Neural progenitor cell (in vitro differentiated cells): ENCODE results near the gene SLC4A8. TPM values are rescaled to one million over a fixed set of nuclear protein-coding genes. Genes with fewer than 3 reads are reported as not detected.

Experiments
- DNase-seq: peaks from one replicate; pipeline ENCODE4 v3.0.0-alpha.2; 2016; ENCODE audit warnings: low spot score
- H2AFZ ChIP-seq: fragments of 200-600 bp; sonication (generic); replicated peaks from 2 replicates; pipeline ENCODE4 v1.6.1; 2016; ENCODE audit warnings: antibody characterized with exemption
- H3F3A ChIP-seq: fragments of 200-600 bp; sonication (generic); 2 replicates; pipeline ENCODE4 v1.6.1; 2016; ENCODE audit warnings: antibody characterized with exemption, low read depth
- H3K27ac ChIP-seq: fragments of 200-600 bp; sonication (generic); 2 replicates; pipeline ENCODE4 v1.5.1; 2016; ENCODE audit warnings: mild to moderate bottlenecking
- H3K27me3 ChIP-seq: fragments of 200-600 bp; sonication (generic); 2 replicates; pipeline ENCODE4 v1.6.1; 2016; ENCODE audit warnings: mild to moderate bottlenecking, moderate library complexity
- H3K36me3 ChIP-seq: fragments of 200-600 bp; sonication (generic); 2 replicates; pipeline ENCODE4 v1.5.1; 2016
- H3K4me1 ChIP-seq: fragments of 200-600 bp; sonication (generic); 2 replicates; pipeline ENCODE4 v1.6.1; 2016; ENCODE audit warnings: mixed run types
- H3K4me2 ChIP-seq: fragments of 200-600 bp; sonication (generic); 2 replicates; pipeline ENCODE4 v1.6.1; 2016
- H3K4me3 ChIP-seq: fragments of 200-600 bp; sonication (generic); 2 replicates; pipeline ENCODE4 v1.5.1; 2016
- H3K79me2 ChIP-seq: fragments of 200-600 bp; sonication (generic); 2 replicates; pipeline ENCODE4 v1.6.1; 2016; ENCODE audit warnings: low read depth
- H3K9ac ChIP-seq: fragments of 200-600 bp; sonication (generic); 2 replicates; pipeline ENCODE4 v1.6.1; 2016
- H3K9me3 ChIP-seq: fragments of 200-600 bp; sonication (generic); 2 replicates; pipeline ENCODE4 v1.5.1; 2016; ENCODE audit warnings: low read depth
- H4K20me1 ChIP-seq: fragments of 200-600 bp; sonication (generic); 2 replicates; pipeline ENCODE4 v1.6.1; 2016; ENCODE audit warnings: low read depth
- H3K27ac Mint-ChIP-seq: 3 replicates; pipeline ENCODE4 v1.8.0; 2021; ENCODE audit warnings: mixed read lengths
- H3K27me3 Mint-ChIP-seq: 2 replicates; pipeline ENCODE4 v1.8.0; 2022; ENCODE audit warnings: low read depth, mild to moderate bottlenecking, inconsistent platforms, moderate library complexity, mixed read lengths; ENCODE audit not compliant: insufficient read depth
- H3K36me3 Mint-ChIP-seq: 3 replicates; pipeline ENCODE4 v1.8.0; 2021; ENCODE audit warnings: mixed read lengths
- H3K4me1 Mint-ChIP-seq: 3 replicates; pipeline ENCODE4 v1.8.0; 2021; ENCODE audit warnings: mixed read lengths
- H3K4me3 Mint-ChIP-seq: 3 replicates; pipeline ENCODE4 v1.8.0; 2021; ENCODE audit warnings: mild to moderate bottlenecking, moderate library complexity, mixed read lengths
- H3K9me3 Mint-ChIP-seq: 3 replicates; pipeline ENCODE4 v1.8.0; 2020; ENCODE audit warnings: mixed read lengths
- EZH2 ChIP-seq: fragments of 200-600 bp; sonication (generic); IDR thresholded peaks from 2 replicates; pipeline ENCODE4 v1.6.1; 2017; ENCODE audit warnings: antibody characterized with exemption, mild to moderate bottlenecking, moderate library complexity
- EZH2phosphoT487 ChIP-seq: fragments of 200-600 bp; sonication (generic); IDR thresholded peaks from 2 replicates; pipeline ENCODE4 v1.6.1; 2017; ENCODE audit warnings: antibody characterized with exemption
- total RNA-seq: library from RNA; depleted of rRNA; stranded (reverse); fragments of >200 nt; gene quantifications from 2 replicates; pipeline ENCODE4 v1.2.3, GENCODE V29; 2015; ENCODE audit warnings: low replicate concordance
- TF ChIP-seq, protein P1 (sequence below): fragments of 200-600 bp; sonication (generic); IDR thresholded peaks from 2 replicates; pipeline ENCODE4 v1.5.1; 2017; ENCODE audit warnings: antibody characterized with exemption, mild to moderate bottlenecking

The SLC4A8 gene
- total RNA-seq, 1 donor from 2014 or later, result 10.1 TPM

DNA sequence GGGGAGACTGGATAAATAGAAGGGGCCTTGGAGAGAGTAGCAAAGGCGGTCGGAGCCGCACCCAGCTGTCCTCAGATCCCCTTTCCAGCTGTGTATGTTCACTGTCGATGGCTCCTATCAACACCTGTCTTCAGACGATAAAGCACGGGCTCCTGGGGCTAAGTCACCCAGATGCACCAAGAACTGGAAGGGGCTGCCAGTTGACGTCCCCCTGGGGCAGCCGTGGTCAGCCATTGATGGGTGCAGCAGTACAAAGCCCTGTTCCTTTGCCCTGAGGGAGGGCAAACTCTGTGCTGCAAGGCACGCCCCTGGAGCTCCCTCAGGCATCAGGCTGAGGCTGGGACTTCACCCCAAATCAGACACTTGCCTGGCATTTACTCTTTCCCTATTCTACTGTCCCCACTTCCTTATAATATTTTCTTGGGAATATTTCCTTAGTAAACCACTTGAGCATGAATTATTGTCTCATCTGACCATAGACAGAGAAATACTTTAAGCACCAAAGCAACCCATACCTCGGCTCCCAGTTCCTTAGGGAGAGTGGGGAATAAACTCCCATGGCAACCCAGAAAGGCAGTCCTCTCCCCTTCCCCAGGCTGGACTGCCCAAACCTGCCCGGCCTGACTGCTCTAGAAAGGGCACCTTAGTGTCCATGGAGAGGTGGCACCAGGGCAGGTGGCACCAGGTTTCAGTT is 106.8 kb downstream of the SLC4A8 start:
- Mint-ChIP-seq H3K27me3 (peaks cover 7% of the 10 kb centered on the region), H3K4me1 (peaks cover 23% of the 10 kb centered on the region), H3K9me3 (no peaks in the 10 kb centered on the region), H3K4me3 (no peak overlapping the region), H3K27ac (no peak overlapping the region), H3K36me3 (no peaks in the 10 kb centered on the region)
- Histone ChIP-seq H3K9me3 (no peaks in the 10 kb centered on the region), H2AFZ (peak overlapping the region; percentile 75), H3K4me2 (no peak overlapping the region), H3K79me2 (no peaks in the 10 kb centered on the region), H3F3A (peaks cover 3% of the 10 kb centered on the region), H3K27ac (no peak overlapping the region), H3K4me3 (no peak overlapping the region), H3K27me3 (peaks cover 6% of the 10 kb centered on the region), H3K9ac (no peak overlapping the region), H3K36me3 (no peaks in the 10 kb centered on the region), H4K20me1 (no peaks in the 10 kb centered on the region), H3K4me1 (no peaks in the 10 kb centered on the region)
- TF ChIP-seq EZH2phosphoT487 (no peak), EZH2 (no peak)
- TF ChIP-seq, protein P1, sequence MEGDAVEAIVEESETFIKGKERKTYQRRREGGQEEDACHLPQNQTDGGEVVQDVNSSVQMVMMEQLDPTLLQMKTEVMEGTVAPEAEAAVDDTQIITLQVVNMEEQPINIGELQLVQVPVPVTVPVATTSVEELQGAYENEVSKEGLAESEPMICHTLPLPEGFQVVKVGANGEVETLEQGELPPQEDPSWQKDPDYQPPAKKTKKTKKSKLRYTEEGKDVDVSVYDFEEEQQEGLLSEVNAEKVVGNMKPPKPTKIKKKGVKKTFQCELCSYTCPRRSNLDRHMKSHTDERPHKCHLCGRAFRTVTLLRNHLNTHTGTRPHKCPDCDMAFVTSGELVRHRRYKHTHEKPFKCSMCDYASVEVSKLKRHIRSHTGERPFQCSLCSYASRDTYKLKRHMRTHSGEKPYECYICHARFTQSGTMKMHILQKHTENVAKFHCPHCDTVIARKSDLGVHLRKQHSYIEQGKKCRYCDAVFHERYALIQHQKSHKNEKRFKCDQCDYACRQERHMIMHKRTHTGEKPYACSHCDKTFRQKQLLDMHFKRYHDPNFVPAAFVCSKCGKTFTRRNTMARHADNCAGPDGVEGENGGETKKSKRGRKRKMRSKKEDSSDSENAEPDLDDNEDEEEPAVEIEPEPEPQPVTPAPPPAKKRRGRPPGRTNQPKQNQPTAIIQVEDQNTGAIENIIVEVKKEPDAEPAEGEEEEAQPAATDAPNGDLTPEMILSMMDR, result no peak
- no peak for DNase-seq

DNA sequence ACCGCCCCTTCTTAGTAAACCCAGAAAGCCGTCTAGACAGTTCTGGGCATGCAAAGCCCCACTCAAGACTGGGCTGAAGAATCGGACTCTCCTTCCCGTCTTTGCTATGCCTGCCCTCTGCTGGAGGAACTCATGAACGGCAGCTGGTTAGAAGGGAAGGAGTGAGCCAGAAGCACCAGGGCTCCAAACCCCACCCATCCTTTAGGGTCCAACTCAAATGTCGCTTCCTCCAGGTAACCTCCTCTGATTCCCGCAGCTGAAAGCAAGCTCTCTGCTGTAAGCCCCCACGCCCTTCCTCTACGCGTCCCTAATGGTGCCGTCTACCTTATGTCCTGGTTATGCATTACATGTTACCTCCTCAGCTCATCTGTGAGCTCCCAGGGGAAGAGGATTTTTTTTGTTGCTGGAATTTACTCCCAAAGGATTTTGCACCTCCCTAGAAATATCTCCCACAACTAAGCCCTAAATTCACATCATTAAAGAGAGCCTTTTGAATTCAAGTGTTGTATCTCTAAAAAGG is 107.4 kb downstream of the SLC4A8 start:
- Mint-ChIP-seq H3K4me3 (no peak overlapping the region), H3K27ac (no peak overlapping the region)
- H4K20me1 ChIP-seq, result no peaks in the 10 kb centered on the region

DNA sequence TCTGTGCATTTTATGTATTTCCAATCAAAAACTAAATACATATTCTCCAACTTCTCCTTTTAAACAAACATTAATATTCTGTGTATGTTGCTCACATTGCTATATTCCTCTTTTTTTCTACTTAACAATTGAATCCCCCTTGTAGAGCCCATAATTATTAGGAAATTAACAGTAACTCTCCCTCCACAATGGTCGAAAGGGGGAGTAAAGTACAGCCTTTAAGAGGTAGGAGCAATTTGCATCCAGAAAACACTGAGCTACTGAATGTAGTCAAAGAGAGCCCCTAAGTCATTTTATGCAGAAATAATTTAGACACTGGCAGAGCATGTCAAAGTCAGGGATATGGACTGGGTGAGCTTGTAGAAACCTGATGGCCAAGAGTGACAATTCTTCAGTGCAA is 109.2 kb downstream of the SLC4A8 start:
- no peak overlapping the region for H3K9ac ChIP-seq
- H4K20me1 ChIP-seq, result no peaks in the 10 kb centered on the region
- peaks cover 8% of the 10 kb centered on the region for H3F3A ChIP-seq
- H3K36me3 Mint-ChIP-seq, result no peaks in the 10 kb centered on the region
- H3K27ac ChIP-seq, result no peak overlapping the region
- peaks cover 14% of the 10 kb centered on the region for H3K27me3 Mint-ChIP-seq
- peak overlapping the region; percentile 36 for H3K4me3 Mint-ChIP-seq
- no peak for DNase-seq
- H3K4me1 Mint-ChIP-seq, result peaks cover 34% of the 10 kb centered on the region
- no peaks in the 10 kb centered on the region for H3K9me3 ChIP-seq
- H3K27ac Mint-ChIP-seq, result no peak overlapping the region
- H3K4me1 ChIP-seq, result peaks cover 4% of the 10 kb centered on the region
- H3K36me3 ChIP-seq, result no peaks in the 10 kb centered on the region
- TF ChIP-seq EZH2 (no peak), EZH2phosphoT487 (no peak)
- TF ChIP-seq, protein P1, result peak; percentile 35
- no peak overlapping the region for H2AFZ ChIP-seq
- H3K4me3 ChIP-seq, result no peak overlapping the region
- H3K4me2 ChIP-seq, result no peak overlapping the region
- no peaks in the 10 kb centered on the region for H3K9me3 Mint-ChIP-seq
- peaks cover 6% of the 10 kb centered on the region for H3K27me3 ChIP-seq
- H3K79me2 ChIP-seq, result no peaks in the 10 kb centered on the region

More for the DNA sequence above, 107.4 kb downstream of the SLC4A8 start:
- H3K4me1 Mint-ChIP-seq, result peaks cover 24% of the 10 kb centered on the region
- H3K36me3 ChIP-seq, result no peaks in the 10 kb centered on the region
- H2AFZ ChIP-seq, result peak overlapping the region; percentile 75
- no peaks in the 10 kb centered on the region for H3K9me3 ChIP-seq
- DNase-seq, result peak; percentile 82
- H3F3A ChIP-seq, result peaks cover 7% of the 10 kb centered on the region
- no peak overlapping the region for H3K27ac ChIP-seq
- H3K79me2 ChIP-seq, result no peaks in the 10 kb centered on the region
- H3K9me3 Mint-ChIP-seq, result no peaks in the 10 kb centered on the region
- H3K4me3 ChIP-seq, result no peak overlapping the region
- TF ChIP-seq EZH2, result no peak
- TF ChIP-seq, protein P1, result peak; percentile 85
- peak overlapping the region; percentile 45 for H3K4me2 ChIP-seq
- no peaks in the 10 kb centered on the region for H3K4me1 ChIP-seq
- H3K36me3 Mint-ChIP-seq, result no peaks in the 10 kb centered on the region
- peaks cover 8% of the 10 kb centered on the region for H3K27me3 Mint-ChIP-seq
- H3K9ac ChIP-seq, result no peak overlapping the region
- peaks cover 6% of the 10 kb centered on the region for H3K27me3 ChIP-seq
